WTC11 (cell line): ENCODE results near the gene PRSS38. TPM values are rescaled to one million over a fixed set of nuclear protein-coding genes. Genes with fewer than 3 reads are reported as not detected.
"Not testable (repeated sequence)": the region's sequence is repeated elsewhere in the genome, so short reads cannot be mapped to it uniquely, and the experiment has no call there.

ENCODE experiments used
- ATAC-seq: fragments of 200-7000 bp; cut with Tn5 transposase; 2 replicates; pipeline ENCODE4 v1.10.0; 2021; ENCODE audit warnings: mild to moderate bottlenecking, moderate library complexity
- CTCF ChIA-PET: fragments of 300-600 bp; sonication (Branson Sonifier 250); formaldehyde crosslinking; loops from one replicate; lab custom pipeline; 2021; ENCODE audit warnings: antibody characterized with exemption; lab: Charles Lee
- POLR2A ChIA-PET: fragments of 350-600 bp; sonication (Branson Sonifier 250); formaldehyde crosslinking; loops from one replicate; lab custom pipeline; 2021; ENCODE audit warnings: antibody characterized with exemption; lab: Charles Lee
- DNase-seq: peaks from one replicate; pipeline ENCODE4 v3.0.0; 2021; ENCODE audit warnings: low spot score
- H3K27ac Mint-ChIP-seq: 2 replicates; pipeline ENCODE4 v1.8.0; 2021; ENCODE audit warnings: mixed read lengths
- H3K27me3 Mint-ChIP-seq: 2 replicates; pipeline ENCODE4 v1.8.0; 2021; ENCODE audit warnings: low read depth, mild to moderate bottlenecking, moderate library complexity, mixed read lengths
- H3K36me3 Mint-ChIP-seq: 2 replicates; pipeline ENCODE4 v1.8.0; 2021; ENCODE audit warnings: mixed read lengths
- H3K4me1 Mint-ChIP-seq: 2 replicates; pipeline ENCODE4 v1.8.0; 2022; ENCODE audit warnings: mixed read lengths
- H3K4me3 Mint-ChIP-seq: 2 replicates; pipeline ENCODE4 v1.8.0; 2021; ENCODE audit warnings: mild to moderate bottlenecking, moderate library complexity, mixed read lengths
- H3K9me3 Mint-ChIP-seq: 2 replicates; pipeline ENCODE4 v1.8.0; 2021; ENCODE audit warnings: mixed read lengths
- EMX1 ChIP-seq: fragments of 250-450 bp; sonication (Bioruptor Pico); IDR thresholded peaks from 2 replicates; pipeline ENCODE4 v1.8.0; 2021; ENCODE audit warnings: mild to moderate bottlenecking
- ESRRA ChIP-seq: sonication (generic); formaldehyde crosslinking; IDR thresholded peaks from 2 replicates; pipeline ENCODE4 v1.8.1; 2022; ENCODE audit warnings: mild to moderate bottlenecking, missing genetic modification reagents, borderline replicate concordance
- FOXP4 ChIP-seq: sonication (generic); formaldehyde crosslinking; IDR thresholded peaks from 2 replicates; pipeline ENCODE4 v1.8.0; 2022; ENCODE audit warnings: mild to moderate bottlenecking, missing genetic modification reagents
- GTF2I ChIP-seq: fragments of 250-450 bp; sonication (Bioruptor Pico); conservative IDR thresholded peaks from 2 replicates; pipeline ENCODE4 v1.4.0; 2021; ENCODE audit warnings: mild to moderate bottlenecking
- KAT7 ChIP-seq: sonication (generic); formaldehyde crosslinking; IDR thresholded peaks from 2 replicates; pipeline ENCODE4 v1.8.1; 2023; ENCODE audit warnings: missing genetic modification reagents, mild to moderate bottlenecking, borderline replicate concordance
- MAX ChIP-seq: sonication (generic); formaldehyde crosslinking; IDR thresholded peaks from 2 replicates; pipeline ENCODE4 v1.8.0; 2022; ENCODE audit warnings: mild to moderate bottlenecking, missing genetic modification reagents
- NFE2L1 ChIP-seq: sonication (generic); formaldehyde crosslinking; IDR thresholded peaks from 2 replicates; pipeline ENCODE4 v1.8.1; 2023; ENCODE audit warnings: missing genetic modification reagents
- NR2C2 ChIP-seq: sonication (generic); formaldehyde crosslinking; IDR thresholded peaks from 2 replicates; pipeline ENCODE4 v1.8.0; 2022; ENCODE audit warnings: mild to moderate bottlenecking, missing genetic modification reagents
- OVOL2 ChIP-seq: fragments of 250-450 bp; sonication (Bioruptor Pico); IDR thresholded peaks from 2 replicates; pipeline ENCODE4 v1.9.0; 2021; ENCODE audit warnings: mild to moderate bottlenecking, borderline replicate concordance
- PRDM15 ChIP-seq: sonication (generic); formaldehyde crosslinking; IDR thresholded peaks from 2 replicates; pipeline ENCODE4 v1.8.0; 2022; ENCODE audit warnings: missing genetic modification reagents
- ZBTB21 ChIP-seq: sonication (generic); formaldehyde crosslinking; IDR thresholded peaks from 2 replicates; pipeline ENCODE4 v1.8.1; 2023; ENCODE audit warnings: mild to moderate bottlenecking, missing genetic modification reagents, borderline replicate concordance
- ZNF121 ChIP-seq: sonication (generic); formaldehyde crosslinking; IDR thresholded peaks from 2 replicates; pipeline ENCODE4 v1.8.0; 2023; ENCODE audit warnings: missing genetic modification reagents
- ZNF219 ChIP-seq: sonication (generic); formaldehyde crosslinking; IDR thresholded peaks from 2 replicates; pipeline ENCODE4 v1.8.0; 2023; ENCODE audit warnings: missing genetic modification reagents, mild to moderate bottlenecking, borderline replicate concordance
- ZNF317 ChIP-seq: sonication (generic); formaldehyde crosslinking; IDR thresholded peaks from 2 replicates; pipeline ENCODE4 v1.8.1; 2023; ENCODE audit warnings: low read depth, mild to moderate bottlenecking, moderate library complexity, missing genetic modification reagents, borderline replicate concordance
- ZNF416 ChIP-seq: fragments of 250-450 bp; sonication (Bioruptor Pico); IDR thresholded peaks from 2 replicates; pipeline ENCODE4 v1.9.0; 2021; ENCODE audit warnings: mild to moderate bottlenecking, inconsistent platforms
- ZNF512 ChIP-seq: sonication (generic); formaldehyde crosslinking; IDR thresholded peaks from 2 replicates; pipeline ENCODE4 v1.8.1; 2022; ENCODE audit warnings: missing genetic modification reagents, borderline replicate concordance
- total RNA-seq: library from RNA; stranded (reverse); gene quantifications from 3 replicates; pipeline ENCODE4 v1.2.3, GENCODE V29; 2021
- TF ChIP-seq, protein P1 (sequence below): sonication (generic); formaldehyde crosslinking; conservative IDR thresholded peaks from 2 replicates; pipeline ENCODE4 v1.8.1; 2022; ENCODE audit warnings: mild to moderate bottlenecking, missing genetic modification reagents
- TF ChIP-seq, protein P2 (sequence below): sonication (generic); formaldehyde crosslinking; IDR thresholded peaks from 2 replicates; pipeline ENCODE4 v1.8.1; 2022; ENCODE audit warnings: low read depth, missing genetic modification reagents, borderline replicate concordance
- TF ChIP-seq, protein P3 (sequence below): fragments of 250-450 bp; sonication (Bioruptor Pico); IDR thresholded peaks from 2 replicates; pipeline ENCODE4 v1.9.0; 2021; ENCODE audit warnings: mild to moderate bottlenecking
- TF ChIP-seq, protein P4 (sequence below): sonication (generic); formaldehyde crosslinking; IDR thresholded peaks from 2 replicates; pipeline ENCODE4 v1.8.0; 2023; ENCODE audit warnings: missing genetic modification reagents, mild to moderate bottlenecking, borderline replicate concordance

The PRSS38 gene
- total RNA-seq, 1 experiment from 2014 or later = not detected

GRCh38 chr1:227847046-227847445, 31.6 kb downstream of the PRSS38 start:
- H3K4me1 Mint-ChIP-seq, H3K4me3 Mint-ChIP-seq, H3K36me3 Mint-ChIP-seq, DNase-seq, H3K27ac Mint-ChIP-seq, POLR2A ChIA-PET, H3K27me3 Mint-ChIP-seq, ATAC-seq: not testable (repeated sequence)
- H3K9me3 Mint-ChIP-seq = peaks cover 12% of the 10 kb centered on the region
- CTCF ChIA-PET = interaction anchor here (0.6 kb wide), 1 partner anchor 367 kb away, joined by 5 read pairs; no protein-coding TSS in a partner anchor
- TF ChIP-seq ZNF121 (CRISPR knock-in tag) = peak; percentile 83; the same call in 1 of the 2 replicates

- Mint-ChIP-seq H3K27me3 (peaks cover 2% of the 10 kb centered on the region), H3K4me3 (no peak overlapping the region), H3K36me3 (no peaks in the 10 kb centered on the region), H3K4me1 (no peaks in the 10 kb centered on the region), H3K9me3 (peaks cover 12% of the 10 kb centered on the region), H3K27ac (no peak overlapping the region)
- TF ChIP-seq, protein P1, sequence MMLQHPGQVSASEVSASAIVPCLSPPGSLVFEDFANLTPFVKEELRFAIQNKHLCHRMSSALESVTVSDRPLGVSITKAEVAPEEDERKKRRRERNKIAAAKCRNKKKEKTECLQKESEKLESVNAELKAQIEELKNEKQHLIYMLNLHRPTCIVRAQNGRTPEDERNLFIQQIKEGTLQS = no peak
- no peak for TF ChIP-seq PRDM15 (CRISPR knock-in tag)
- no peak for TF ChIP-seq ZNF512 (CRISPR knock-in tag)
- TF ChIP-seq, protein P2, sequence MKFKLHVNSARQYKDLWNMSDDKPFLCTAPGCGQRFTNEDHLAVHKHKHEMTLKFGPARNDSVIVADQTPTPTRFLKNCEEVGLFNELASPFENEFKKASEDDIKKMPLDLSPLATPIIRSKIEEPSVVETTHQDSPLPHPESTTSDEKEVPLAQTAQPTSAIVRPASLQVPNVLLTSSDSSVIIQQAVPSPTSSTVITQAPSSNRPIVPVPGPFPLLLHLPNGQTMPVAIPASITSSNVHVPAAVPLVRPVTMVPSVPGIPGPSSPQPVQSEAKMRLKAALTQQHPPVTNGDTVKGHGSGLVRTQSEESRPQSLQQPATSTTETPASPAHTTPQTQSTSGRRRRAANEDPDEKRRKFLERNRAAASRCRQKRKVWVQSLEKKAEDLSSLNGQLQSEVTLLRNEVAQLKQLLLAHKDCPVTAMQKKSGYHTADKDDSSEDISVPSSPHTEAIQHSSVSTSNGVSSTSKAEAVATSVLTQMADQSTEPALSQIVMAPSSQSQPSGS (CRISPR knock-in tag) = no peak
- TF ChIP-seq NR2C2 (CRISPR knock-in tag) = no peak
- no peak for TF ChIP-seq NFE2L1 (CRISPR knock-in tag)
- TF ChIP-seq ZNF219 (CRISPR knock-in tag) = no peak
- TF ChIP-seq OVOL2 (CRISPR knock-in tag) = no peak
- TF ChIP-seq ZBTB21 (CRISPR knock-in tag) = no peak
- TF ChIP-seq ESRRA (CRISPR knock-in tag) = no peak
- no peak for TF ChIP-seq ZNF416
- TF ChIP-seq, protein P3, sequence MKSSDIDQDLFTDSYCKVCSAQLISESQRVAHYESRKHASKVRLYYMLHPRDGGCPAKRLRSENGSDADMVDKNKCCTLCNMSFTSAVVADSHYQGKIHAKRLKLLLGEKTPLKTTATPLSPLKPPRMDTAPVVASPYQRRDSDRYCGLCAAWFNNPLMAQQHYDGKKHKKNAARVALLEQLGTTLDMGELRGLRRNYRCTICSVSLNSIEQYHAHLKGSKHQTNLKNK (CRISPR knock-in tag) = no peak
- TF ChIP-seq GTF2I (CRISPR knock-in tag) = no peak
- TF ChIP-seq EMX1 (CRISPR knock-in tag) = no peak
- TF ChIP-seq FOXP4 = no peak
- TF ChIP-seq KAT7 = no peak
- TF ChIP-seq, protein P4, sequence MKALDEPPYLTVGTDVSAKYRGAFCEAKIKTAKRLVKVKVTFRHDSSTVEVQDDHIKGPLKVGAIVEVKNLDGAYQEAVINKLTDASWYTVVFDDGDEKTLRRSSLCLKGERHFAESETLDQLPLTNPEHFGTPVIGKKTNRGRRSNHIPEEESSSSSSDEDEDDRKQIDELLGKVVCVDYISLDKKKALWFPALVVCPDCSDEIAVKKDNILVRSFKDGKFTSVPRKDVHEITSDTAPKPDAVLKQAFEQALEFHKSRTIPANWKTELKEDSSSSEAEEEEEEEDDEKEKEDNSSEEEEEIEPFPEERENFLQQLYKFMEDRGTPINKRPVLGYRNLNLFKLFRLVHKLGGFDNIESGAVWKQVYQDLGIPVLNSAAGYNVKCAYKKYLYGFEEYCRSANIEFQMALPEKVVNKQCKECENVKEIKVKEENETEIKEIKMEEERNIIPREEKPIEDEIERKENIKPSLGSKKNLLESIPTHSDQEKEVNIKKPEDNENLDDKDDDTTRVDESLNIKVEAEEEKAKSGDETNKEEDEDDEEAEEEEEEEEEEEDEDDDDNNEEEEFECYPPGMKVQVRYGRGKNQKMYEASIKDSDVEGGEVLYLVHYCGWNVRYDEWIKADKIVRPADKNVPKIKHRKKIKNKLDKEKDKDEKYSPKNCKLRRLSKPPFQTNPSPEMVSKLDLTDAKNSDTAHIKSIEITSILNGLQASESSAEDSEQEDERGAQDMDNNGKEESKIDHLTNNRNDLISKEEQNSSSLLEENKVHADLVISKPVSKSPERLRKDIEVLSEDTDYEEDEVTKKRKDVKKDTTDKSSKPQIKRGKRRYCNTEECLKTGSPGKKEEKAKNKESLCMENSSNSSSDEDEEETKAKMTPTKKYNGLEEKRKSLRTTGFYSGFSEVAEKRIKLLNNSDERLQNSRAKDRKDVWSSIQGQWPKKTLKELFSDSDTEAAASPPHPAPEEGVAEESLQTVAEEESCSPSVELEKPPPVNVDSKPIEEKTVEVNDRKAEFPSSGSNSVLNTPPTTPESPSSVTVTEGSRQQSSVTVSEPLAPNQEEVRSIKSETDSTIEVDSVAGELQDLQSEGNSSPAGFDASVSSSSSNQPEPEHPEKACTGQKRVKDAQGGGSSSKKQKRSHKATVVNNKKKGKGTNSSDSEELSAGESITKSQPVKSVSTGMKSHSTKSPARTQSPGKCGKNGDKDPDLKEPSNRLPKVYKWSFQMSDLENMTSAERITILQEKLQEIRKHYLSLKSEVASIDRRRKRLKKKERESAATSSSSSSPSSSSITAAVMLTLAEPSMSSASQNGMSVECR (CRISPR knock-in tag) = no peak
- no peak for TF ChIP-seq ZNF317 (CRISPR knock-in tag)
- no peak for TF ChIP-seq MAX (CRISPR knock-in tag)
- ChIA-PET POLR2A (no interaction called here), CTCF (no interaction called here)
- DNase-seq = no peak
- ATAC-seq = no peak
Measured at GRCh38 chr1:227848430-227848932, 33.0 kb downstream of the PRSS38 start.
